Natural killer cell (primary cell): ENCODE measurements around the gene GARNL3. TPM values are rescaled to one million over a fixed set of nuclear protein-coding genes. Genes with fewer than 3 reads are reported as not detected.
A peak's percentile ranks its signal among the peaks of the same experiment; 100 is the strongest.

Source experiments
- ATAC-seq, 3 donors: fragments of 150-1000 bp in 2 of 3; fragments of 200-7000 bp in 1 of 3; cut with Tn5 transposase; 1 replicate in 1 of 3; 2 replicates in 2 of 3; pipeline ENCODE4 v1.10.0; 2021; ENCODE audit warnings: mild to moderate bottlenecking in 2 of 3, moderate library complexity in 2 of 3
- DNase-seq, 2 donors: peaks; one replicate each; pipeline versions ENCODE4 v3.0.0 to v3.0.0-alpha.2; 2013 to 2021; ENCODE audit warnings: mixed read lengths in 1 of 2
- H3K27ac ChIP-seq: one replicate; pipeline ENCODE4 v1.5.1; 2013; ENCODE audit warnings: mild to moderate bottlenecking, low read length
- H3K27me3 ChIP-seq: one replicate; pipeline ENCODE4 v1.6.1; 2013; ENCODE audit warnings: low read length; ENCODE audit not compliant: control insufficient read depth, insufficient read depth
- H3K36me3 ChIP-seq: one replicate; pipeline ENCODE4 v1.6.1; 2013; ENCODE audit warnings: low read length; ENCODE audit not compliant: control insufficient read depth, insufficient read depth
- H3K4me1 ChIP-seq: one replicate; pipeline ENCODE4 v1.6.1; 2013; ENCODE audit warnings: low read length; ENCODE audit not compliant: control insufficient read depth, insufficient read depth
- H3K4me3 ChIP-seq: one replicate; pipeline ENCODE4 v1.5.1; 2013; ENCODE audit warnings: low read length
- H3K9me3 ChIP-seq: one replicate; pipeline ENCODE4 v1.6.1; 2013; ENCODE audit warnings: low read length; ENCODE audit not compliant: control insufficient read depth, insufficient read depth
- H3K27ac Mint-ChIP-seq, 2 donors: one replicate each; pipeline ENCODE4 v1.8.0; 2022; ENCODE audit warnings: mild to moderate bottlenecking in 2 of 2, mixed read lengths in 2 of 2, moderate library complexity in 1 of 2
- H3K27me3 Mint-ChIP-seq, 2 donors: one replicate each; pipeline ENCODE4 v1.8.0; 2022; ENCODE audit warnings: low read depth in 2 of 2, mixed read lengths in 2 of 2
- H3K36me3 Mint-ChIP-seq: one replicate; pipeline ENCODE4 v1.8.0; 2022; ENCODE audit warnings: mixed read lengths
- H3K4me1 Mint-ChIP-seq, 2 donors: one replicate each; pipeline ENCODE4 v1.8.0; 2022; ENCODE audit warnings: mixed read lengths in 2 of 2
- H3K4me3 Mint-ChIP-seq: one replicate; pipeline ENCODE4 v1.8.0; 2022; ENCODE audit warnings: mild to moderate bottlenecking, moderate library complexity, mixed read lengths
- H3K9me3 Mint-ChIP-seq, 2 donors: one replicate each; pipeline ENCODE4 v1.8.0; 2022; ENCODE audit warnings: mixed read lengths in 2 of 2
- CTCF ChIP-seq: fragments of 200-600 bp; IDR thresholded peaks from one replicate; pipeline ENCODE4 v1.8.0; 2022; ENCODE audit warnings: antibody characterized with exemption
- WGBS: methylation state at CpG from one replicate; pipeline ENCODE4 v1.1.7; 2013; ENCODE audit warnings: missing lambda C conversion rate; ENCODE audit not compliant: insufficient coverage; 5-methylcytosine and 5-hydroxymethylcytosine counted together
- intact Hi-C: fragments of 100-400 bp; cut with micrococcal nuclease; formaldehyde crosslinking; loops from one replicate; pipeline ENCODE4 v1.14.2; 2022
- total RNA-seq, 4 donors: library from RNA; stranded (reverse); fragments of 120-200 nt in 1 of 4; gene quantifications; one replicate each; pipeline versions ENCODE4 v1.2.3 to v1.2.4, GENCODE V29; 2013 to 2022

GARNL3 gene
- total RNA-seq, 3 donors from 2014 or later (not counting 1 experiment from before 2014, with no cell fraction given) = 3.8 to 6.0 (median 6.0) TPM

GRCh38 chr9:127437497-127438264, 173.1 kb downstream of the GARNL3 start:
- H3K27ac Mint-ChIP-seq = peak overlapping the region; percentile 63 to 79
- DNase-seq (peak in 1 of 2 donors; percentile 68), ATAC-seq (peak; percentile 76 to 90 (median 87))
- Histone ChIP-seq H3K36me3 (peaks cover 76% of the 10 kb centered on the region), H3K27me3 (no peaks in the 10 kb centered on the region), H3K27ac (peak overlapping the region; percentile 9), H3K9me3 (no peaks in the 10 kb centered on the region), H3K4me3 (no peak overlapping the region), H3K4me1 (peaks cover 25% of the 10 kb centered on the region)
- 64% methylated on average over 11 of the region's 12 CpGs for WGBS
- peaks cover 14 to 24% of the 10 kb centered on the region in 2 donors for H3K4me1 Mint-ChIP-seq
- TF ChIP-seq CTCF = no peak
- H3K36me3 Mint-ChIP-seq = peaks cover 7% of the 10 kb centered on the region
- H3K4me3 Mint-ChIP-seq = peak overlapping the region; percentile 35
- no peaks in the 10 kb centered on the region for H3K9me3 Mint-ChIP-seq
- H3K27me3 Mint-ChIP-seq = no peaks in the 10 kb centered on the region
- intact Hi-C loops = no loop called here

GRCh38 chr9:127438394-127438793, 173.8 kb downstream of the GARNL3 start:
- DNase-seq = no peak
- no peak for ATAC-seq

More at GRCh38 chr9:127438394-127438793, 173.8 kb downstream of the GARNL3 start:
- H3K36me3 ChIP-seq = peaks cover 78% of the 10 kb centered on the region
- no peaks in the 10 kb centered on the region for H3K9me3 ChIP-seq
- H3K4me3 ChIP-seq = no peak overlapping the region
- H3K27ac ChIP-seq = no peak overlapping the region
- peaks cover 7% of the 10 kb centered on the region for H3K36me3 Mint-ChIP-seq
- WGBS = 96% methylated on average over 9 of the region's 9 CpGs
- no peak for TF ChIP-seq CTCF
- H3K27ac Mint-ChIP-seq = peak overlapping the region; percentile 63 to 79
- H3K27me3 Mint-ChIP-seq = no peaks in the 10 kb centered on the region
- peaks cover 14 to 24% of the 10 kb centered on the region in 2 donors for H3K4me1 Mint-ChIP-seq
- intact Hi-C loops = no loop called here
- H3K27me3 ChIP-seq = no peaks in the 10 kb centered on the region
- H3K9me3 Mint-ChIP-seq = no peaks in the 10 kb centered on the region
- H3K4me1 ChIP-seq = peaks cover 25% of the 10 kb centered on the region
- H3K4me3 Mint-ChIP-seq = no peak overlapping the region

Other genes with a start within 250 kb of the GARNL3 start
- not detected for gene ANGPTL2, start 142.1 kb upstream of the GARNL3 start, total RNA-seq
- gene SLC2A8, start 132.4 kb downstream of the GARNL3 start, total RNA-seq = 10 to 100 TPM; 21.1 to 30.6 (median 30.0) TPM
- gene ZNF79, start 159.6 kb downstream of the GARNL3 start, total RNA-seq = 10 to 100 TPM; 13.8 to 16.1 (median 14.2) TPM
- gene RPL12, start 186.6 kb downstream of the GARNL3 start, total RNA-seq = 100 to 1,000 TPM; 561 to 770 (median 724) TPM
- 10 to 100 TPM; 17.4 to 24.6 (median 20.7) TPM for gene LRSAM1, start 186.7 kb downstream of the GARNL3 start, total RNA-seq